NCI-H2227 (cell line): ENCODE measurements around the gene PRDM5.

ENCODE experiments used
- DNase-seq: peaks from one replicate; lab custom pipeline; 2025; ENCODE audit not compliant: unreplicated experiment; lab: John Stamatoyannopoulos, UW

Gene PRDM5

GRCh38 chr4:120718979-120719566, 203.5 kb downstream of the PRDM5 start:
- DNase-seq = no peak

GRCh38 chr4:120716346-120716745, 206.2 kb downstream of the PRDM5 start:
- DNase-seq = no peak

DNA sequence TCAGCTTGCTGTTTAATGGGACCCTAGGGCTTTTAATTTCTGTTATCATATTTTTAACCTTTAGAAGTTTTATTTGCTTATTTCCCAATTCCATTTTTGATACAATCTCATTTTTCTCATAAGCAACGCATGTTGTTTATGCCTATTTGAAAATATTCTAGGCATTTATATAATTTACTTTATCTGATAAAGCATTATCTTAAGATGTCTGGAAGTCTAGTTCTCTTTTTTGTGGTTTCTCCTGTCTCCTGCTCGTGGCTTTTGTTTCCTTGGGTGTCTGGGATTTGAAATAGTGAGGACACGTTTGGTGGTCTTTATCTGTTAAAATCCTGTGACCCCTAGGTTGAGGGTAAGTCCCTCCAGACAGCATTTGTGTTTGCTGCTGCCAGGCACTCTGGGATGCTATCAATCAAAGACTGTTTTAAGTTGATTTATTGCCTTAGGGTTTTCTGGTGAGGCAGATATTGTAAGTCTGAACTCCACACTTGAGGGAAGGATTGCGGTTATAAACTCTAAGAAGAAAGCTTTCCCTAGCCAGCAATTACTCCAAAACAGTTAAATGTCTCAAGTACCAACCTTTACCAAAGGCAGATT, 208.0 kb downstream of the PRDM5 start:
- no peak for DNase-seq

DNA sequence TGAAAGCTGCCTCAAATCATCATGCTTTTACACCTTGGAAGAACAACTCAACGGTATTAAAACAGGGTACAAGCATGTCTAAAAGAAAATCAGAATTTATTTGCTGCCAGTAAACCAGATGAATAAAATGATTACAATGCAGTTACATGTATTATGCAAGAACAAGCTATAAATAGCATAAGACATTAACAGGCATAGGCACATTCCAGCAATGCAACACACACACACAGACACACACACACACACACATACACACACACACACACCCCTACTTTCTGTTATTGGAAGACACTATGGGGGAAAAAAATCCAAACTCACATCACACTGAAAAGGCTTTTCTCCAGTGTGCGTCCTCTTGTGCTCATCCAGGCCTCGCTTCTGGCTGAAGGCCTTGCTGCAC, 212.5 kb downstream of the PRDM5 start:
- no peak for DNase-seq

GRCh38 chr4:120704538-120704937, 218.0 kb downstream of the PRDM5 start:
- no peak for DNase-seq

DNA sequence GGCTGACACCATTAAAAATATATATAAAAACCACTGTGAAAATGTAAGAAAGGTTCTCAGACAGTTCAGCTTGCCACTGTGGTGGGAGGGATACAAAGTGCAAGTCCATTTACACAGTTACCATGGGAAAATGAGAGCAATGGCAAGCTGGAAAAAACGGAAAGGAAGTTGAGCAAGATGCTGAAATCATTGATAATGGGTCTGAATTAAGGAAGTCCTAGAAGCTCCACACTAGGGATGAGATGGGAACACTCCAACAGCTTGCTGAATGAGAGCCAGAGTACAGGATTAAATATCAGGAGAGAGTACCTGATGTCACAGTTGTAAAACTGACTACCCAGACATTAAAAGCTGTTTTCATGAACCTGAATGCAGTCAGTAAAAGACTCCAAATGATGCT, 218.6 kb downstream of the PRDM5 start:
- no peak for DNase-seq

DNA sequence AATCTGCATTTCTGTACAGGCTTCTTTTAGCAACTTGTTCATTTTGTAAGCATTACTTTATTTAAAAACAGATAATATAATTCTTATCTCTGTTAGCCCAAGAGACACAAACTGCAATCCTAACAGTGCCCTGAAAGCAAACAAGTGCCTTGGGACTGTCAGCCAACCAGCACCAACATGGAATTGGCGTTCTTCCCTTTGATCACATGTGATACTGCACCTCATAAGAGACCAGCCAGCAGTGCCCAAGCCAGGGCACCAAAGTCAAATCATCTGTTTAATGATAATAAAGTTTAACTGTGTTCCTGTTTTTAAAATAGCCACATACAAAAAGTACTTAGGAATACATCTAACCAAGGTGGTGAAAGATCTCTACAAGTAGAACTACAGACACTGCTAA, 223.2 kb downstream of the PRDM5 start:
- no peak for DNase-seq

GRCh38 chr4:120694973-120695372, 227.6 kb downstream of the PRDM5 start:
- DNase-seq = no peak

GRCh38 chr4:120693816-120694215, 228.7 kb downstream of the PRDM5 start:
- DNase-seq = no peak

DNA sequence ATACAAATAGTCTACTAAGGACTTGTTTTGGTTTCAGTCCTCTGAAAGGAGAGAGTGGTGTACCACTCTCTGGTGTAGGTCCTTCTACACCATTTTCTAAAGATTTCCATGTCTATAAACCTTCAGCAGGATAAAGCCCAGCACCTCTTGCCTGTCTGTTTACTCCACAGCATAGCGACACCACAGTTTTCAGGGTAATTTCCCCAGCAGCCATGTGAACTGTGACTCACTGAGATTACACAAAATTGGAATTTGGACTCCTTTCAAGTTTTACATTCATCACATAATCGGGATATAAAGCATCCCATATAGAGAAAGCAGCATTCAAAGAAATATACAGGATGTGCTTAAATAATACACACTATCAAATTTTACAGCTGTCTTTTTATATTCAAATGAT, 229.6 kb downstream of the PRDM5 start:
- no peak for DNase-seq

DNA sequence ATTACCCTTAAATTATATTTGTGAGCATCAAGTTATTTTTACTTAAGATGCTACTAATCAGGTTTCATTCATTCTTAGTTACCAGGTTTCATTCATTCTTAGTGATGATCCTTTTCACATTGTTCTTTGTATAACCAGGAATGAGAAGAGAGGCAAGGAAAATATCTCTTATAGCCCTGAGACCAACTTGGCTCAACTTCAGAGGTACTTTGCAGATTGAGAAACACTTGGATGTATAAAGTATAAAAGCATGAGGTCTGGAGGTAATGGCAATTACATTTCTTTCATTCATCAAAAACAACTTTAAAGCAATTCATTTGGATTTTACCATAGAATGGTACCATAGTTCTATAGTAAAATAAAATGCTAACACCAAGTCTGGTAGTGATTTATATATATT, 231.0 kb downstream of the PRDM5 start:
- DNase-seq = no peak

- no peak for DNase-seq
Observed at GRCh38 chr4:120691106-120691505, 231.4 kb downstream of the PRDM5 start.

- no peak for DNase-seq
Observed at GRCh38 chr4:120688791-120689190, 233.7 kb downstream of the PRDM5 start.

DNA sequence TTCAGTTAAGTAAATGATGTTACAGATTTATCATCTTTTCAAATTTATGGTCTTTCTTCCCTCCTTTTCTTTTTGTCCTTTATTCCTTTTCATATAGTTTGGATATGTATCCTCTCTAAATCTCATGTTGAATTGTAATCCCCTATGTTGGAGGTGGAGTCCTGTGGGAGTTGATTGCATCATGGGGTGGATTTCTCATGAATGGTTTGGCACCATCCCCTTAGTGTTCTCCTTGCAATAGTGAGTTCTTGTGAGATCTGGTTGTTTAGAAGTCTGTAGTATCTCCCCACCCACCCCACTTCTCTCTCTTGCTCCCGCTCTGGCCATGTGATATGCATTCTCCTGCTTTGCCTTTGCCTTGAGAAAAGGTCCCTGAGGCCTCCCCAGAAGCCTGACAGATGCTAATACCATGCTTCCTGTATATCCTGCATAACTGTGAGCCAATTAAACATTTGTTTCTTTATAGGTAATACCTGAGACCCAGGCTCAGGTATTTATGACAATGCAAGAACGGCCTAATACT, 236.7 kb downstream of the PRDM5 start:
- no peak for DNase-seq

- DNase-seq = no peak
Observed at GRCh38 chr4:120683897-120684540, 238.5 kb downstream of the PRDM5 start.

- DNase-seq = no peak
Observed at GRCh38 chr4:120682981-120683380, 239.5 kb downstream of the PRDM5 start.

DNA sequence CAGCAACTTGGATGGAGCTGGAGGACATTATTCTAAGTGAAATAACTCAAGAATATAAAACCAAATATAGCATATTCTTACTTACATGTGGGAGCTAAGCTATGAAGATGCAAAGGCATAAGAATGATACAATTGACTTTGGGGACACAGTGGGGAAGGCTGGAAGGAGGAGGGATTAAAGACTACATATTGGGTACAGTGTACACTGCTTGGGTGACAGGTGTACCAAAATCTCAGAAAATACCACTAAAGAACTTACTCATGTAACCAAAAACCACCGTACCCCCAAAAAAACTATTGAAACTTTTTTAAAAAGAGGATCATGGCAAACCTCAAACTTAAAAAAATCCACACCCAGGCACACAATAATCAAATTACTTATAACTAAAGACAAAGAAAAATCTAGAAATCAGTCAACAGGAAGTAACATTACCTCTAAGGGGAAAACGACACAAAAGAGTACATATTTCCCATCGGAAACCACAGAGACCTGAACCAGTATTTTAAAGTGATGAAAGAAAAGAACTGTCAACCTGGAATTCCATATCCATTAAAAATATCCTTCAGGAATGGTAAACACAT, 241.8 kb downstream of the PRDM5 start:
- DNase-seq = no peak

- DNase-seq = no peak
Observed at GRCh38 chr4:120673696-120674095, 248.8 kb downstream of the PRDM5 start.

DNA sequence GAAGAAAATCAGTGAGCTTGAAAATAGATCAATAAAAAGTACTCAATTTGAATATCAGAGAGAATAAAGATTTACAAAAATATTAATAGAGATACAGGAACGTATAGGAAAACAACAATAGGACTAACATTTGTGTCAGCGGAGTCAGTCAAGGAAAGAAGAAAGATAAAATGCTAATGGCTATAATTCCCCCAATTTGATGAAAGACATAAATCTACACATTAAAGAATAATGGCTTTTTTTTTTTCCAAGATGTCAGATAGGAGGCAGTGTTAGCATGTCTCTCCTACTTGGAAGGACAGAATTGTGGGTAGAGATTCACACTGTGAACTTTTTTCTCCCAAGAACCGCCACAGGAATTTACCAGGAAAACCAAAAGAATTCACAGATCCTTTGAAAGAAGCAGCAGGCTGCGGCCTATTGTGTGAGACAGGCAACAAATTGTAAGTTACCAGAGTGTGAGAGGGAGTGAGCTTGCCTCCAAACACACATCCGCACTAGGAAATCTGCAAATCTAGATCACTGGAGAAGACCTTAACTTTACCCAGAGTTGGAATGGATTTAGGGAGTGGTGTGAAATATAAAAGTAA, 249.9 kb downstream of the PRDM5 start:
- no peak for DNase-seq

DNA sequence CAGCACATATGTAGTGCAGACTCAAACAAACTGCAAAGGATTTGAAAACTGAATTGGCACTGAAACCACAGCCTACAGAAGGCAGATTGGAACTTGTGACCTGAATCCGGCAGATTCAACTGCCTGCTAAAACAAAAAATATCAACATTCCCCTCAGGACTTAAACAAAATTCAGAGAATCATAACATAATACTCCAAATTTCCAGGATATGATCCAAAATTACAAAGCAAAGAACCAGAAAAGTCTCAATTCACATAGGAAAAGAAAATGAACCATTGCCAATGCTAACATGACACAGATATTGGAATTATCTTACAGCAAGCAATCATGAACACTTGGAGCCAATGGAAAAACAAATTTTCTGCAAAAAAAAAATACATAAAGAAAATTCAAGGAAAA, 250.4 kb downstream of the PRDM5 start:
- DNase-seq = no peak

DNA sequence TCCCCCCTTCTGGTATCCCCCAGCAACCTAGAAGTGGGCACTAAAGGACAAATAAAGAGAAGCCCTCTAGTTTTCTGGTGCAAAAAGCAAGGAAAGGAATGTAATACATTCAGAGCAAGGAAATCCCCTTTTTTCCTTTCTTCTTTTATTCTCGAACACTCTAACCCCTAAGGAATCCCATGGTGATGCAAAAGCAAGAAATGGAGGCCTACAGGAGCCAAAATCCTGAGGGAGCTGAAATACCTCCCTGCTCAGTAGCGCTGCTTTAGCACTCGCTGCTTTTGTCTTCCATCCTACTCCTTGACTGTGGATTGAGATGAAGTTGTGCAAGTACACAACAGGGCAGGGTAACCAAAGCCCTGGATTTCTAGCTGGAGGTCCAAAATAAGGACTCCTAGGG, 251.0 kb downstream of the PRDM5 start:
- DNase-seq = no peak

DNA sequence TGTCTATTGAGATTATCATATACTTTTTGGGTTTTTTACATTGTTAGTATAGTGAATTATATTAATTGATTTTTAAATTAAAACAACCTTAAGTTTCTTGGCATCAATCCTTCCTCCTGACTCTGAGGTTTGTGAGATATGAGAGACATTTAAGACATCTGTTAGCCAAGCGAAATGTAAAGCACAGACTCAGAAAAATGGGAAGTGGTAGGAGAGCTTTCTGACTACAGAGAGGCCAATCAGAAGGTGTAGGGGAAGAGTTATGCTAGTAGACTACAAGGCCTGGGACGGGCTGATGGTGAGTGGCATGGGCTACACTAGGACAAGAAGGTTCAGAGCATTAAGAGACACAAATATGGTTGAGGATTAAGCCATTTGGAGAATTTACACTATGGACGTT, 255.4 kb downstream of the PRDM5 start:
- no peak for DNase-seq
